ENCODE measurements around the gene SLC17A5. TPM values are rescaled to one million over a fixed set of nuclear protein-coding genes. Genes with fewer than 3 reads are reported as not detected.
"Not testable (repeated sequence)": the region's sequence is repeated elsewhere in the genome, so short reads cannot be mapped to it uniquely, and the experiment has no call there.

SLC17A5 gene
- total and polyA plus RNA-seq, 8 donors = 2.4 to 11.0 (median 5.4) TPM

DNA sequence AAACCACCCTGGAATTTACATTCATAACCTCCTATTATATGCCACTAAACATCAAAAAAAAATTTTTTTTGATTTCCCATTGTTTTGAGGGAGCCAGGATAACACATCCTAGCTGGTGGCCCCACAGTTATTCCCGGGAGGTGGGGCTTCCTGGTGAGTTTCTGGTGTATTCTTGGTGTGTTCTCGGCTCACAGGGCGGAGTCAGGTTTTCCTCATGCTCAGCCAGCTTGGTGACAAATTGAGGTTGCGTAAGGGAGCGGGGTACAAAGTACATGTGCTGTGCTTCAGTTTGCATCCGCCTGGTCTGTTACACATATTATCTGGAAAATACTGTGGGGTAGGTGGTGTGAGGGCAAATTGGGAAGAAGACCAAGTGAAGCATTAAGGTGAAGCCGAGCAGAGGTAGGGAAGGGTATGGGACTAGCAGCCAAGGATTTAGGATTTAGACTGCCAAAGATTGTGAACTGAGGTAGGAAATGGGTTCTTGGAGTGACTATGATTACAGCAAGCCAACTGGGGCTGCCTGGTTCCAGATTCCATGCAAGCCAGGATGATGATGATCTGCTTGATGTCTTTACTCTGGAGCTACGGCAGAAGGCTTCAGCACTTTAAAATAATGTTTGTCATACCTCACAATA, 86.7 kb downstream of the SLC17A5 start:
- Histone ChIP-seq H3K27ac (peak overlapping the region; percentile 39 to 85 (median 66)), H3K9me3 (no peaks in the 10 kb centered on the region), H3K36me3 (no peaks in the 10 kb centered on the region), H3K27me3 (no peaks in the 10 kb centered on the region), H3K4me3 (peak overlapping the region in 1 of 4 donors; percentile 6), H3K4me1 (peaks cover 0 to 5% (median 3%) of the 10 kb centered on the region in 3 donors)
- DNase-seq (peak; percentile 58 to 91 (median 82)), FAIRE-seq (no peak), ATAC-seq (peak; percentile 99 to 100 (median 100))
- 12 to 17% methylated on average over 8 of the region's 8 CpGs for WGBS, 2 donors
- TF ChIP-seq, protein P1, sequence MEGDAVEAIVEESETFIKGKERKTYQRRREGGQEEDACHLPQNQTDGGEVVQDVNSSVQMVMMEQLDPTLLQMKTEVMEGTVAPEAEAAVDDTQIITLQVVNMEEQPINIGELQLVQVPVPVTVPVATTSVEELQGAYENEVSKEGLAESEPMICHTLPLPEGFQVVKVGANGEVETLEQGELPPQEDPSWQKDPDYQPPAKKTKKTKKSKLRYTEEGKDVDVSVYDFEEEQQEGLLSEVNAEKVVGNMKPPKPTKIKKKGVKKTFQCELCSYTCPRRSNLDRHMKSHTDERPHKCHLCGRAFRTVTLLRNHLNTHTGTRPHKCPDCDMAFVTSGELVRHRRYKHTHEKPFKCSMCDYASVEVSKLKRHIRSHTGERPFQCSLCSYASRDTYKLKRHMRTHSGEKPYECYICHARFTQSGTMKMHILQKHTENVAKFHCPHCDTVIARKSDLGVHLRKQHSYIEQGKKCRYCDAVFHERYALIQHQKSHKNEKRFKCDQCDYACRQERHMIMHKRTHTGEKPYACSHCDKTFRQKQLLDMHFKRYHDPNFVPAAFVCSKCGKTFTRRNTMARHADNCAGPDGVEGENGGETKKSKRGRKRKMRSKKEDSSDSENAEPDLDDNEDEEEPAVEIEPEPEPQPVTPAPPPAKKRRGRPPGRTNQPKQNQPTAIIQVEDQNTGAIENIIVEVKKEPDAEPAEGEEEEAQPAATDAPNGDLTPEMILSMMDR (IDR thresholded peaks at IDR 0.05) = no peak
- intact Hi-C loops (cut with DNase I) = no loop called here

DNA sequence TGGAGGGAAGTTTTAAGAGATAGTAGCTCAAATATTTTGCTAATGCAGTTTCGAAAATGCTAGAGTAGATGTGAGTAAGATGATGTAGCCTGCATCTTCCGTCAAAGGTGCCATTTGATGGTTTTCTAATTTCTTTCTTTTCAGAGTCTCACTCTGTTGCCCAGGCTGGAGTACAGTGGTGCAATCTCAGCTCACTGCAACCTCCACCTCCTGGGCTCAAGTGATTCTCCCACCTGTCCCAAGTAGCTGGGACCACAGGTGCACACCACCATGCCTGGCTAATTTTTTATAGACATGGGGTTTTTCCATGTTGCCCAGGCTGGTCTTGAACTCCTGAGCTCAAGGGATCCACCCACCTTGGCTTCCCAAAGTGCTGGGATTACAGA, 87.3 kb downstream of the SLC17A5 start:
- H3K27me3 ChIP-seq; H3K9me3 ChIP-seq; ATAC-seq; H3K36me3 ChIP-seq; H3K4me1 ChIP-seq; FAIRE-seq; DNase-seq; intact Hi-C loops (cut with DNase I): not testable (repeated sequence)
- peak overlapping the region in 3 of 4 donors; percentile 50 to 85 (median 83) for H3K27ac ChIP-seq
- peak overlapping the region in 1 of 4 donors; percentile 6 for H3K4me3 ChIP-seq
- 84 to 87% methylated on average over 2 of the region's 2 CpGs for WGBS, 2 donors

DNA sequence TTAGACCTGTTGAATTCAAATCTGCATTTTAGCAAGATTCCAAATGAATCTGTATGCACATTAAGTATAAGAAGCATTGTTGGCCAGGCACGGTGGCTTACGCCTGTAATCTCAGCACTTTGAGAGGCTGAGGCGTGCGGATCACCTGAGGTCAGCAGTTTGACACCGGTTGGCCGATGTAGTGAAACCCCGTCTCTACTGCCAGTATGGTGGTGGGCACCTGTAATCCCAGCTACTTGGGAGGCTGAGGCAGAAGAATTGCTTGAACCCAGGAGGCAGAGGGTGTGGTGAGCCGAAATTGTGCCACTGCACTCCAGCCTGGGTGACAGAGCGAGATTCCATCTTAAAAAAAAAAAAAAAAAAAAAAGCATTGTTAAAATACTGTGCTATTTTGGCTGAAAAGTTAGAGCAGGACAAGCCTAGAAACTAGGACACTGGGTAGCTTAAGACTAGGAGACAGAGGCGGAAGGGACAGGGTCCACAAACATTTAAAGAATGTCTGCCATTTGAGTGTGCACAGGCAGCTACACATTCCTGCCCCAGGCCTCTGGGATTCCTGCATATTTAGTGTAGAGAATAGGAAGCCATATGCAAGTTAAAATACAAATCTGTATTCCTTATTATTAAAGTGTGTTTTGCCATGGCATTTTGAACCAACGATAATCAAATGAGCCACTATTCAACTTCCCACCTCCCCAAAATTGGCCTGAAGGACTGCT, 87.9 kb downstream of the SLC17A5 start:
- Histone ChIP-seq H3K36me3 (no peaks in the 10 kb centered on the region), H3K27me3 (no peaks in the 10 kb centered on the region), H3K27ac (peak overlapping the region in 2 of 4 donors; percentile 83 to 85), H3K4me3 (no peak overlapping the region), H3K4me1 (peaks cover 0 to 5% (median 3%) of the 10 kb centered on the region in 3 donors), H3K9me3 (no peaks in the 10 kb centered on the region)
- 95 to 97% methylated on average over 11 of the region's 11 CpGs for WGBS, 2 donors
- FAIRE-seq (no peak), ATAC-seq (no peak), DNase-seq (no peak)
- intact Hi-C loops (cut with DNase I) = no loop called here
- TF ChIP-seq, protein P1 (IDR thresholded peaks at IDR 0.05) = no peak

DNA sequence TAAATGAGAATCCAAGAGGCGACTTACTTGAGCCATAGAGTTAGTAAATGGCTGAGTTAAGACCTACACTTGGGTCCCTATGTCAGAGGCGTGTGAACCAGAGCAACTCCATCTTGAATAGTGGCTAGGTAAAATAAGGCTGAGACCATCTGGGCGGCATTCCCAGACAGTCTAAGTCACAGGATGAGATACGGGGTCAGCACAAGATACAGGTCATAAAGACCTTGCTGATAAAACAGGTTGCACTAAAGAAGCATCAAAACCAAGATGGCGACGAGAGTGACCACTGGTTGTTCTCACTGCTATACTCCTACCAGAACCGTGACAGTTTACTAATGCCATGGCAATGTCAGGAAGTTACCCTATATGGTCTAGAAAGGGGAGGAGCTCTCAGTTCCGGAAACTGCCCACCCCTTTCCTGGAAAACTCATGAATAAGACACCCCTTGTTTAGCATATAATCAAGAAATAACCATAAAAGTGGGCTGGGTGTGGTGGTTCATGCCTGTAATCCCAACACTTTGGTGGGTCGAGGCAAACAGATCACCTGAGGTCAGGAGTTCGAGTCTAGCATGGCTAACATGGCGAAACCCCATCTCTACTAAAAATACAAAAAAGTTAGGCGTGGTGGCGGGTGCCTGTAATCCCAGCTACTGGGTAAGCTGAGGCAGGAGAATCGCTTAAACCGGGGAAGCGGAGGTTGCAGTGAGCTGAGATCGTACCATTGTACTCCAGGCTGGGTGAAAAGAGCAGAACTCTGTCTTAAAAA, 89.0 kb downstream of the SLC17A5 start:
- TF ChIP-seq, protein P1 (IDR thresholded peaks at IDR 0.05) = no peak
- FAIRE-seq = no peak

DNA sequence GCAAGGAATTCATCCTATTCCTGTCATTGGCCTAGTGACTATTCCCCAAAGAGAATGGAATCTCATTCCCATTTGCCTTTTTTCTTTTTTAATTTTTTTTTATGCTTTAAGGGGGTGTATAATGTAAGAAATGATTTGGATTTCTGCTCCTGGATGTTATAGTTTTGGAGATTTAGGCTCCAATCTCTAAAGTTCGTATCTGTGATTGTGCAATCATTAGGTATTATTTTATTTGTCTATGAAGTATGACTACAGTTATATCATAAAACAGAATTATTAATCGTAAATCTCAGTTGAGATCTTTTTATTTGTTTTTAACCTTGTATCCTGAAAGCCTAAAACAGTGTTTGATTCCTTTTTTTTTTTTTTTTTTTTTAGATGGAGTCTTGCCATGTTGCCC, 91.2 kb downstream of the SLC17A5 start:
- TF ChIP-seq, protein P1 (IDR thresholded peaks at IDR 0.05) = no peak
- peaks cover 0 to 5% (median 3%) of the 10 kb centered on the region in 3 donors for H3K4me1 ChIP-seq
- DNase-seq (no peak), ATAC-seq (no peak), FAIRE-seq (no peak)
- no peak overlapping the region for H3K4me3 ChIP-seq
- H3K27ac ChIP-seq = no peak overlapping the region
- no peaks in the 10 kb centered on the region for H3K27me3 ChIP-seq
- intact Hi-C loops (cut with DNase I) = no loop called here
- no peaks in the 10 kb centered on the region for H3K36me3 ChIP-seq
- no peaks in the 10 kb centered on the region for H3K9me3 ChIP-seq
- WGBS, 2 donors = 49 to 55% methylated on average over 2 of the region's 2 CpGs

More for the DNA sequence above, 89.0 kb downstream of the SLC17A5 start:
- intact Hi-C loops (cut with DNase I) = no loop called here
- H3K36me3 ChIP-seq = no peaks in the 10 kb centered on the region
- WGBS, 2 donors = 91 to 93% methylated on average over 17 of the region's 17 CpGs
- H3K4me1 ChIP-seq = peaks cover 0 to 5% (median 3%) of the 10 kb centered on the region in 3 donors
- no peak overlapping the region for H3K4me3 ChIP-seq
- ATAC-seq (no peak), DNase-seq (no peak)
- no peaks in the 10 kb centered on the region for H3K9me3 ChIP-seq
- no peak overlapping the region for H3K27ac ChIP-seq
- no peaks in the 10 kb centered on the region for H3K27me3 ChIP-seq
